Mesenchymal stem cell (in vitro differentiated cells and primary cell): Measurements from ENCODE around the gene FCN3. TPM values are rescaled to one million over a fixed set of nuclear protein-coding genes. Genes with fewer than 3 reads are reported as not detected.

Experiments used
- DNase-seq: peaks from one replicate; pipeline ENCODE4 v3.0.0-alpha.2; 2013
- H2AFZ ChIP-seq: one replicate; pipeline ENCODE4 v1.6.1; 2013; ENCODE audit warnings: low read depth, mild to moderate bottlenecking, control low read depth, inconsistent platforms, low read length, moderate library complexity
- H2AK5ac ChIP-seq: 2 replicates; pipeline ENCODE4 v1.6.1; 2013; ENCODE audit warnings: low read length, moderate library complexity, mild to moderate bottlenecking, inconsistent platforms; ENCODE audit not compliant: severe bottlenecking
- H2BK120ac ChIP-seq: one replicate; pipeline ENCODE4 v1.6.1; 2013; ENCODE audit warnings: low read depth, mild to moderate bottlenecking, inconsistent platforms, low read length, moderate library complexity
- H2BK12ac ChIP-seq, 2 experiments: one replicate each; pipeline ENCODE4 v1.6.1; 2013; ENCODE audit warnings: inconsistent platforms in 2 of 2, low read length in 2 of 2, mild to moderate bottlenecking in 2 of 2, moderate library complexity in 2 of 2, control low read depth in 1 of 2
- H2BK15ac ChIP-seq: one replicate; pipeline ENCODE4 v1.6.1; 2013; ENCODE audit warnings: mild to moderate bottlenecking, low read depth, inconsistent platforms; ENCODE audit not compliant: poor library complexity, severe bottlenecking
- H2BK5ac ChIP-seq: 2 replicates; pipeline ENCODE4 v1.6.1; 2013; ENCODE audit warnings: low read depth, mild to moderate bottlenecking, low read length, control low read depth, inconsistent platforms; ENCODE audit not compliant: poor library complexity, severe bottlenecking
- H3K14ac ChIP-seq, 2 experiments: one replicate each; pipeline ENCODE4 v1.6.1; 2013; ENCODE audit warnings: inconsistent platforms in 2 of 2, low read length in 2 of 2, control low read depth in 1 of 2, mild to moderate bottlenecking in 1 of 2, moderate library complexity in 1 of 2
- H3K18ac ChIP-seq, 2 experiments: one replicate each; pipeline ENCODE4 v1.6.1; 2013; ENCODE audit warnings: inconsistent platforms in 2 of 2, low read length in 2 of 2, control low read depth in 1 of 2, low read depth in 1 of 2, mild to moderate bottlenecking in 1 of 2
- H3K23ac ChIP-seq, 2 experiments: one replicate each; pipeline ENCODE4 v1.6.1; 2013; ENCODE audit warnings: inconsistent platforms in 2 of 2, low read length in 2 of 2, mild to moderate bottlenecking in 2 of 2, moderate library complexity in 2 of 2, control low read depth in 1 of 2
- H3K27ac ChIP-seq: 2 replicates; pipeline ENCODE4 v1.5.1; 2013; ENCODE audit warnings: mild to moderate bottlenecking, moderate library complexity, low read length, control low read depth, inconsistent platforms; ENCODE audit not compliant: poor library complexity, severe bottlenecking
- H3K27me3 ChIP-seq, 2 experiments: 2 replicates each; pipeline versions ENCODE4 v1.6.1 to v1.7.0; 2013; ENCODE audit warnings: low read length in 2 of 2, mild to moderate bottlenecking in 2 of 2, moderate library complexity in 2 of 2, control low read depth in 1 of 2, inconsistent platforms in 1 of 2; ENCODE audit not compliant: control insufficient read depth in 1 of 2, insufficient read depth in 1 of 2
- H3K36me3 ChIP-seq, 2 experiments: 2 replicates each; pipeline versions ENCODE4 v1.6.1 to v1.7.0; 2013; ENCODE audit warnings: low read length in 2 of 2, control low read depth in 1 of 2, inconsistent platforms in 1 of 2, low read depth in 1 of 2, mild to moderate bottlenecking in 1 of 2; ENCODE audit not compliant: insufficient read depth in 2 of 2, control insufficient read depth in 1 of 2
- H3K4ac ChIP-seq, 2 experiments: one replicate each; pipeline ENCODE4 v1.6.1; 2013; ENCODE audit warnings: inconsistent platforms in 2 of 2, low read length in 2 of 2, mild to moderate bottlenecking in 2 of 2, moderate library complexity in 2 of 2, control low read depth in 1 of 2, low read depth in 1 of 2
- H3K4me1 ChIP-seq: 2 replicates; pipeline ENCODE4 v1.6.1; 2013; ENCODE audit warnings: low read depth, low read length, control low read depth; ENCODE audit not compliant: control insufficient read depth, insufficient read depth
- H3K4me2 ChIP-seq: 2 replicates; pipeline ENCODE4 v1.6.1; 2013; ENCODE audit warnings: low read length, mild to moderate bottlenecking, inconsistent platforms; ENCODE audit not compliant: poor library complexity, severe bottlenecking
- H3K4me3 ChIP-seq, 2 experiments: 2 replicates each; pipeline versions ENCODE4 v1.5.1 to v1.7.0; 2013; ENCODE audit warnings: low read length in 2 of 2, mild to moderate bottlenecking in 2 of 2, control low read depth in 1 of 2, low read depth in 1 of 2; ENCODE audit not compliant: insufficient read depth in 1 of 2
- H3K79me1 ChIP-seq: replicated peaks from 2 replicates; pipeline ENCODE4 v1.6.1; 2013; ENCODE audit warnings: mild to moderate bottlenecking, control low read depth, low read length, inconsistent platforms; ENCODE audit not compliant: poor library complexity, severe bottlenecking
- H3K9ac ChIP-seq: 2 replicates; pipeline ENCODE4 v1.7.0; 2013; ENCODE audit warnings: mild to moderate bottlenecking, low read length, moderate library complexity
- H3K9me3 ChIP-seq: 2 replicates; pipeline ENCODE4 v1.7.0; 2013; ENCODE audit warnings: mild to moderate bottlenecking, low read length; ENCODE audit not compliant: control insufficient read depth
- H4K8ac ChIP-seq: one replicate; pipeline ENCODE4 v1.6.1; 2013; ENCODE audit warnings: inconsistent platforms, mild to moderate bottlenecking, low read length, moderate library complexity
- H4K91ac ChIP-seq: one replicate; pipeline ENCODE4 v1.6.1; 2013; ENCODE audit warnings: mild to moderate bottlenecking, low read length, inconsistent platforms
- WGBS: methylation state at CpG from one replicate; pipeline ENCODE4 v1.1.7; 2013; ENCODE audit warnings: mixed read lengths; 5-methylcytosine and 5-hydroxymethylcytosine counted together
- polyA plus RNA-seq, 2 experiments: library from polyadenylated mRNA; stranded (reverse); fragments of 200-250 nt; gene quantifications; one replicate each; pipeline ENCODE4 v1.2.3, GENCODE V29; 2013

Gene FCN3
- polyA plus RNA-seq (2013, experiment 1 of 2), result not detected
- polyA plus RNA-seq (2013, experiment 2 of 2), result not detected

DNA sequence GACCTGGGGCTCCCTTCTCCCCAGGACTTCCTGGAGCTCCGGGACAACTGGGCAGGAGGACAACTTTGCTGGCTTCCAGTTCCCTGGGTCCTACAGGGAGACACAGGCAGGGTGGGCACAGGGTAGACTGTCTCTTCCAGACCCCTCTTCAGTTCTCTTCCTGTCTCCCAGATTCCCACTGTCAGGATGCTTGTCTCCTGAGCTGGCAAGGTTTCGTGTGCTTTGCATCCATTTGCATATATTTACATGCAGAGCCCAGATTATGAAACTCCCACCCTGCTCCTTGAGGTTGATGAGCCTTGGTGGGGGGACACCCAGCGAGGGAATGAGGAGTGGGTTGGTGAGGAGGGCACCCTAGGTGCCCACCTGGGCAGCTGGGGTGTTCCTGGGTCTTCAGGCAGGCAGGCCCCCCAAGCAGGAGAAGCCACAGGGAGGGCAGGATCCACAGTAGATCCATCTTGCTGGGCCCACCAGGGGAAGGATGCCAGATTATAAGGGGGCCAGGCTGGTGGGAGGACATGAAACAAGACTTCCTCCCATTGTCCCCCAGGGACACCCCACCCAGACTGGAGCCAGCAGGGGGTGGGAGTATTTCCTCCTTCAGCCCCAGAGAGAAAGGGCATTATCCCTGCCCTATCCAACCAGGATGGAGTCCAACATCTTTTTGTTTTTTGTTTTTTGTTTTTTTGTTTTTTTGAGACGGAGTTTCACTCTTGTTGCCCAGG is at the start of gene FCN3:
Gene FCN3 (minus strand): TSS at position 463 of the 725 bp plus-strand sequence. CDS start 6 bp downstream, at position 457.
- no peak for DNase-seq

DNA sequence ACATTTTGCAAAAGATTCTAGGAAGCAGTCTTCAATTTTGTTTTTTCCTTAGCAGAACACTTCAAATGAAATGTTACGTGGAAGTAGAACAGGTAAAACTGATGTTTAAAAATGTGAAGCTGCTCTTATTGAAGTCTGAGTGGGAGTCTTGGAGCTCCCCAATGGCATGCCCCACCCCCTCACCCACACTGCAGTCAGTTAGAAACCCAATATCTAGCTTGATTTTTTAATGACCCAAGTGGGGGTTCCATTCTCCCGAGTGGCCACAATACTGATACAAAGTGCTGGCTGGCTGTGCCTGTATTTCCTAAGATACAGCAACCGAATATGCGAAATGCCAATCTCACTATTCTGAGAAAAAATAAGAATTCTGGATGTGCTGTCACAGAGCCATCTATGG is 49.1 kb upstream of the FCN3 start:
- peaks cover 12% of the 10 kb centered on the region for H3K4me1 ChIP-seq
- H3K9me3 ChIP-seq, result no peaks in the 10 kb centered on the region
- DNase-seq, result no peak
- no peak overlapping the region for H3K14ac ChIP-seq
- no peak overlapping the region for H2BK120ac ChIP-seq
- no peak overlapping the region for H4K8ac ChIP-seq
- no peak overlapping the region for H3K18ac ChIP-seq
- no peaks in the 10 kb centered on the region for H3K27me3 ChIP-seq
- no peak overlapping the region for H2AK5ac ChIP-seq
- 100% methylated on average over 1 of the region's 4 CpGs for WGBS
- no peak overlapping the region for H3K9ac ChIP-seq
- peak overlapping the region; percentile 26 for H2BK15ac ChIP-seq
- H3K4me2 ChIP-seq, result no peak overlapping the region
- no peak overlapping the region for H4K91ac ChIP-seq
- no peak overlapping the region for H2AFZ ChIP-seq
- H3K27ac ChIP-seq, result no peak overlapping the region
- no peak overlapping the region for H2BK5ac ChIP-seq
- no peak overlapping the region for H2BK12ac ChIP-seq
- H3K4me3 ChIP-seq, result no peak overlapping the region
- no peak overlapping the region for H3K4ac ChIP-seq
- H3K36me3 ChIP-seq, result peaks cover 14 to 45% of the 10 kb centered on the region in 2 experiments
- no peak overlapping the region for H3K23ac ChIP-seq
- H3K79me1 ChIP-seq, result peaks cover 34% of the 10 kb centered on the region

More for the DNA sequence above, at the start of gene FCN3:
- no peak within 1 kb of the TSS for H2BK12ac ChIP-seq
- 69% methylated on average over 4 of the region's 4 CpGs for WGBS
- no peaks in the 10 kb centered on the region for H3K36me3 ChIP-seq
- H2BK5ac ChIP-seq, result no peak within 1 kb of the TSS
- H3K4me2 ChIP-seq, result no peak within 1 kb of the TSS
- H3K4me3 ChIP-seq, result no peak within 1 kb of the TSS
- H2AFZ ChIP-seq, result no peak within 1 kb of the TSS
- no peak within 1 kb of the TSS for H3K27ac ChIP-seq
- no peaks in the 10 kb centered on the region for H3K9me3 ChIP-seq
- no peak within 1 kb of the TSS for H4K91ac ChIP-seq
- no peak within 1 kb of the TSS for H3K14ac ChIP-seq
- H2BK15ac ChIP-seq, result no peak within 1 kb of the TSS
- peaks cover 2 to 12% of the 10 kb centered on the region in 2 experiments for H3K27me3 ChIP-seq
- no peak within 1 kb of the TSS for H3K23ac ChIP-seq
- peaks cover 2% of the 10 kb centered on the region for H3K4me1 ChIP-seq
- no peak within 1 kb of the TSS for H2BK120ac ChIP-seq
- no peak within 1 kb of the TSS for H3K18ac ChIP-seq
- no peak within 1 kb of the TSS for H2AK5ac ChIP-seq
- H3K79me1 ChIP-seq, result no peaks in the 10 kb centered on the region
- no peak within 1 kb of the TSS for H3K4ac ChIP-seq
- H4K8ac ChIP-seq, result no peak within 1 kb of the TSS
- H3K9ac ChIP-seq, result no peak within 1 kb of the TSS

- H3K9me3 ChIP-seq, result no peaks in the 10 kb centered on the region
- peak overlapping the region; percentile 42 for H4K8ac ChIP-seq
- peak overlapping the region; percentile 35 to 64 for H3K4ac ChIP-seq
- no peak overlapping the region for H2AK5ac ChIP-seq
- no peak overlapping the region for H3K18ac ChIP-seq
- H3K36me3 ChIP-seq, result peaks cover 12 to 49% of the 10 kb centered on the region in 2 experiments
- H3K4me1 ChIP-seq, result peaks cover 9% of the 10 kb centered on the region
- H3K27ac ChIP-seq, result peak overlapping the region; percentile 94
- peak overlapping the region; percentile 57 for H3K4me2 ChIP-seq
- H3K27me3 ChIP-seq, result no peaks in the 10 kb centered on the region
- WGBS, result 25% methylated on average over 12 of the region's 14 CpGs
- DNase-seq, result peak; percentile 99
- no peak overlapping the region for H2BK15ac ChIP-seq
- H3K4me3 ChIP-seq, result peak overlapping the region in 1 of 2 experiments; percentile 1
- peak overlapping the region; percentile 3 to 42 for H2BK12ac ChIP-seq
- H3K79me1 ChIP-seq, result peaks cover 26% of the 10 kb centered on the region
- H4K91ac ChIP-seq, result no peak overlapping the region
- H2BK120ac ChIP-seq, result no peak overlapping the region
- no peak overlapping the region for H3K14ac ChIP-seq
- H2BK5ac ChIP-seq, result no peak overlapping the region
- no peak overlapping the region for H2AFZ ChIP-seq
- H3K23ac ChIP-seq, result no peak overlapping the region
- peak overlapping the region; percentile 81 for H3K9ac ChIP-seq
Observed at GRCh38 chr1:27418326-27419185, 43.9 kb upstream of the FCN3 start.

- H3K27me3 ChIP-seq, result no peaks in the 10 kb centered on the region
- DNase-seq, result no peak
- H4K8ac ChIP-seq, result no peak overlapping the region
- 91% methylated on average over 3 of the region's 3 CpGs for WGBS
- H4K91ac ChIP-seq, result no peak overlapping the region
- H3K9ac ChIP-seq, result peak overlapping the region; percentile 81
- H3K27ac ChIP-seq, result peak overlapping the region; percentile 94
- no peak overlapping the region for H3K14ac ChIP-seq
- H2BK5ac ChIP-seq, result no peak overlapping the region
- no peak overlapping the region for H3K4me3 ChIP-seq
- no peaks in the 10 kb centered on the region for H3K9me3 ChIP-seq
- H3K36me3 ChIP-seq, result peaks cover 15 to 57% of the 10 kb centered on the region in 2 experiments
- H2BK120ac ChIP-seq, result no peak overlapping the region
- no peak overlapping the region for H2AFZ ChIP-seq
- H2AK5ac ChIP-seq, result peak overlapping the region; percentile 21
- peaks cover 9% of the 10 kb centered on the region for H3K4me1 ChIP-seq
- H3K79me1 ChIP-seq, result peaks cover 31% of the 10 kb centered on the region
- no peak overlapping the region for H3K23ac ChIP-seq
- no peak overlapping the region for H2BK12ac ChIP-seq
- no peak overlapping the region for H3K4me2 ChIP-seq
- H2BK15ac ChIP-seq, result no peak overlapping the region
- H3K4ac ChIP-seq, result peak overlapping the region in 1 of 2 experiments; percentile 47
- H3K18ac ChIP-seq, result peak overlapping the region in 1 of 2 experiments; percentile 29
Observed at GRCh38 chr1:27417713-27418112, 43.1 kb upstream of the FCN3 start.
